Osteocyte (in vitro differentiated cells): ENCODE measurements around the gene FRAS1. TPM values are rescaled to one million over a fixed set of nuclear protein-coding genes. Genes with fewer than 3 reads are reported as not detected.

ENCODE experiments used
- DNase-seq: peaks from one replicate; pipeline ENCODE4 v3.0.0; 2021; ENCODE audit warnings: mixed read lengths; ENCODE audit not compliant: unreplicated experiment; ENCODE audit errors: extremely low spot score
- H3K27ac Mint-ChIP-seq: one replicate; pipeline ENCODE4 v1.8.0; 2021; ENCODE audit warnings: mild to moderate bottlenecking, mixed read lengths; ENCODE audit not compliant: unreplicated experiment
- H3K27me3 Mint-ChIP-seq: one replicate; pipeline ENCODE4 v1.8.0; 2021; ENCODE audit warnings: mixed read lengths; ENCODE audit not compliant: unreplicated experiment
- H3K36me3 Mint-ChIP-seq: one replicate; pipeline ENCODE4 v1.8.0; 2021; ENCODE audit warnings: mixed read lengths; ENCODE audit not compliant: unreplicated experiment
- H3K4me1 Mint-ChIP-seq: one replicate; pipeline ENCODE4 v1.8.0; 2021; ENCODE audit warnings: mixed read lengths; ENCODE audit not compliant: unreplicated experiment
- H3K4me3 Mint-ChIP-seq: one replicate; pipeline ENCODE4 v1.8.0; 2021; ENCODE audit warnings: mild to moderate bottlenecking, moderate library complexity, mixed read lengths; ENCODE audit not compliant: unreplicated experiment
- H3K9me3 Mint-ChIP-seq: one replicate; pipeline ENCODE4 v1.8.0; 2021; ENCODE audit warnings: mixed read lengths; ENCODE audit not compliant: unreplicated experiment
- total RNA-seq: library from RNA; stranded (reverse); gene quantifications from 2 replicates; pipeline ENCODE4 v1.2.1, GENCODE V29; 2021
- TF ChIP-seq, protein P1 (sequence below): fragments of 200-600 bp; sonication (generic); IDR thresholded peaks from 2 replicates; pipeline ENCODE4 v1.5.0; 2021; ENCODE audit warnings: antibody characterized with exemption, mild to moderate bottlenecking, moderate library complexity

FRAS1 gene
- total RNA-seq, 1 donor from 2014 or later, result 0.89 TPM

DNA sequence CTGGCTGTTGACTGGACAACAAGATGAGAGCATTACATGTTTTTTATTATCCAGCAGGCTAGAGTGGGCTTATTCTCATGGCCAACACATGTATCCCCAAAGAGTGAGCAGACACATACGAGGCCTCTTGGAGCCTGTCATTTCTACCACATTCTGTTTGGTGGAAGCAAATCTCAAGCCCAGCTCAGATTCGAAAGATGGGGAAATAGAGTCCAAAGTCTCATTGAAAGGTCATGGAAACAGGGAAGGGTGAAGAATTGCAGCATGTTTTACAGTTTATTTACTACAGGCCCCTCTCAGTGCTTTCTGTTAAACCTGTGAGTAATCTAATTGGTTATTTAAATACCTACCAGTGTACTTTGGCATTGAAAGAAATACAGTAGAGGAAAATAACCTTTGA lies 108.6 kb downstream of the FRAS1 start:
- Mint-ChIP-seq H3K4me1 (no peaks in the 10 kb centered on the region), H3K9me3 (no peaks in the 10 kb centered on the region), H3K27ac (no peak overlapping the region), H3K27me3 (peaks cover 7% of the 10 kb centered on the region), H3K4me3 (no peak overlapping the region), H3K36me3 (no peaks in the 10 kb centered on the region)
- DNase-seq, result no peak
- TF ChIP-seq, protein P1, sequence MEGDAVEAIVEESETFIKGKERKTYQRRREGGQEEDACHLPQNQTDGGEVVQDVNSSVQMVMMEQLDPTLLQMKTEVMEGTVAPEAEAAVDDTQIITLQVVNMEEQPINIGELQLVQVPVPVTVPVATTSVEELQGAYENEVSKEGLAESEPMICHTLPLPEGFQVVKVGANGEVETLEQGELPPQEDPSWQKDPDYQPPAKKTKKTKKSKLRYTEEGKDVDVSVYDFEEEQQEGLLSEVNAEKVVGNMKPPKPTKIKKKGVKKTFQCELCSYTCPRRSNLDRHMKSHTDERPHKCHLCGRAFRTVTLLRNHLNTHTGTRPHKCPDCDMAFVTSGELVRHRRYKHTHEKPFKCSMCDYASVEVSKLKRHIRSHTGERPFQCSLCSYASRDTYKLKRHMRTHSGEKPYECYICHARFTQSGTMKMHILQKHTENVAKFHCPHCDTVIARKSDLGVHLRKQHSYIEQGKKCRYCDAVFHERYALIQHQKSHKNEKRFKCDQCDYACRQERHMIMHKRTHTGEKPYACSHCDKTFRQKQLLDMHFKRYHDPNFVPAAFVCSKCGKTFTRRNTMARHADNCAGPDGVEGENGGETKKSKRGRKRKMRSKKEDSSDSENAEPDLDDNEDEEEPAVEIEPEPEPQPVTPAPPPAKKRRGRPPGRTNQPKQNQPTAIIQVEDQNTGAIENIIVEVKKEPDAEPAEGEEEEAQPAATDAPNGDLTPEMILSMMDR, result no peak

DNA sequence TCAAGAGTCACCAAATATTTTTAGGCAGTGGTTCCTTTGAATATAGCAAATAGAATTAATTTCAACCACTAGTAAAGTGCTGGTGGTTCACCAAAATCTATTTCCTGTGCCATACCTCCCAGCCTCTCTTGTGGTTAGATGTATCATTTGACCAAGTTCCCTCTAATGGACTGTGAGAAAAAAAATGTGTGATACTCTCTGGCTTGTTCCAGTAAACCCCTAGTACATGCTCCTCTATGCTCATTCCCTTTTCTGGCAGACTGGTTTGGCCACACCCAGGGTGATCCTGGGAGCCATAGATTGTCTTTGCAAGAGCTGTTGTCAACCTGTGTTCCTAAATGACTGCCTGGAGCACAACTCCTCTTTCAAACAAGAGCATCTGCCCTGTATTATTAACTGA lies 109.5 kb downstream of the FRAS1 start:
- TF ChIP-seq, protein P1, result no peak
- no peaks in the 10 kb centered on the region for H3K9me3 Mint-ChIP-seq
- no peaks in the 10 kb centered on the region for H3K4me1 Mint-ChIP-seq
- no peak overlapping the region for H3K27ac Mint-ChIP-seq
- no peaks in the 10 kb centered on the region for H3K36me3 Mint-ChIP-seq
- peaks cover 10% of the 10 kb centered on the region for H3K27me3 Mint-ChIP-seq
- DNase-seq, result no peak
- H3K4me3 Mint-ChIP-seq, result no peak overlapping the region

GRCh38 chr4:78167510-78167909 lies 110.4 kb downstream of the FRAS1 start:
- Mint-ChIP-seq H3K4me1 (no peaks in the 10 kb centered on the region), H3K9me3 (no peaks in the 10 kb centered on the region), H3K27ac (no peak overlapping the region), H3K36me3 (no peaks in the 10 kb centered on the region), H3K4me3 (no peak overlapping the region), H3K27me3 (peaks cover 15% of the 10 kb centered on the region)
- no peak for DNase-seq
- TF ChIP-seq, protein P1, result no peak

DNA sequence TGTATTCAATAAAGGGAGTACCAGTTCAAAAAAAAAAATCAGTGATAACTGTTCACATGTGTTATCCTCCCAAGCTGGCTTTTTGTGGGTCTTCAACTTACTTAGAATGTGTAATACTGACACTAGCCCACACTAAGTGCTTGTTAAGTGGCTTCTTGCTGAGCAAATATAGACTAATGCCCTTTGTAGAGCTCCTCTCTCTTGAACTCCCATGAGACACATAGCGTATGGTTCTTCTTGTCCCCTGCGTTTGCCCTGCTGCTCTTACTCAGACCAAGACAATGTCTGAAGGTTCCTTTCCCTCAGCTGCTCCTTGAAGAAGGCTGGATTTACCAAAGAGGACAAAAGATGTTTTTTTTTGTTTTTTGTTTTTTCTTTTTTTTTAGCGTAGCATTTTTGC lies 110.9 kb downstream of the FRAS1 start:
- no peak for DNase-seq
- H3K4me1 Mint-ChIP-seq, result no peaks in the 10 kb centered on the region
- no peaks in the 10 kb centered on the region for H3K36me3 Mint-ChIP-seq
- no peaks in the 10 kb centered on the region for H3K9me3 Mint-ChIP-seq
- H3K27me3 Mint-ChIP-seq, result peaks cover 12% of the 10 kb centered on the region
- TF ChIP-seq, protein P1, result no peak
- H3K27ac Mint-ChIP-seq, result no peak overlapping the region
- no peak overlapping the region for H3K4me3 Mint-ChIP-seq

DNA sequence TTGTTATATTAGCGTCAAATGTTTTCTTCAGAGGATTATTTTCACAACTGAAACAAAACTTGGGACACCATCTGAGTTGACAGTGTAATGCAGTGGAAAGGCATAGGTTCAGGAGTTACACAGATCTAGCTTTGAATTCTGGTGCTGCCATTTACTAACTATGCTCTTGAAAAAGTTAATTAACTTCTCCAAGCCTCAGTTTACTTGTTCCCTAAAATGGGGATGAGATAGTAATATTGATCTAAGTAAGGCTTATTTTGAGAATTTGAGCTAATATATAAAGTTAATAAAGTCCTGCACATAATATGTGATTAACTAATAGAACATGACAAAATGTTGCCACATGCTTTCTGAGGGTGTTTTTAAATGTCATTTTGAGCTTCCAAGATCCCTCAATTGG lies 112.6 kb downstream of the FRAS1 start:
- Mint-ChIP-seq H3K27ac (no peak overlapping the region), H3K36me3 (no peaks in the 10 kb centered on the region), H3K4me3 (no peak overlapping the region), H3K27me3 (peaks cover 12% of the 10 kb centered on the region), H3K9me3 (no peaks in the 10 kb centered on the region), H3K4me1 (no peaks in the 10 kb centered on the region)
- TF ChIP-seq, protein P1, result no peak
- DNase-seq, result no peak
